H9 (cell line): ENCODE data around the gene SYMPK. TPM values are rescaled to one million over a fixed set of nuclear protein-coding genes. Genes with fewer than 3 reads are reported as not detected.

ENCODE experiments used
- DNase-seq: peaks from one replicate; pipeline ENCODE4 v3.0.0-alpha.2; 2017
- H2AFZ ChIP-seq: one replicate; pipeline ENCODE4 v1.6.1; 2013; ENCODE audit warnings: mild to moderate bottlenecking, low read length, control low read depth, moderate library complexity
- H2AK5ac ChIP-seq: 2 replicates; pipeline ENCODE4 v1.6.1; 2013; ENCODE audit warnings: low read length, control low read depth, mixed read lengths; ENCODE audit not compliant: insufficient read length
- H2BK120ac ChIP-seq: one replicate; pipeline ENCODE4 v1.6.1; 2013; ENCODE audit warnings: low read depth, mild to moderate bottlenecking, low read length, control low read depth, inconsistent platforms; ENCODE audit not compliant: poor library complexity, severe bottlenecking
- H2BK12ac ChIP-seq: 2 replicates; pipeline ENCODE4 v1.6.1; 2013; ENCODE audit warnings: low read length, control low read depth, mixed read lengths, low read depth; ENCODE audit not compliant: insufficient read length
- H2BK15ac ChIP-seq: 2 replicates; pipeline ENCODE4 v1.6.1; 2013; ENCODE audit warnings: low read depth, low read length, control low read depth
- H2BK20ac ChIP-seq: one replicate; pipeline ENCODE4 v1.6.1; 2013; ENCODE audit warnings: low read depth, mild to moderate bottlenecking, low read length, control low read depth, inconsistent platforms; ENCODE audit not compliant: poor library complexity, severe bottlenecking
- H2BK5ac ChIP-seq: 2 replicates; pipeline ENCODE4 v1.6.1; 2013; ENCODE audit warnings: low read length, control low read depth, mixed read lengths; ENCODE audit not compliant: insufficient read length
- H3K14ac ChIP-seq: 2 replicates; pipeline ENCODE4 v1.6.1; 2013; ENCODE audit warnings: low read length, control low read depth; ENCODE audit not compliant: insufficient read depth
- H3K18ac ChIP-seq: 2 replicates; pipeline ENCODE4 v1.6.1; 2013; ENCODE audit warnings: low read depth, mild to moderate bottlenecking, mixed read lengths, low read length, control low read depth; ENCODE audit not compliant: insufficient read length
- H3K23ac ChIP-seq: 2 replicates; pipeline ENCODE4 v1.6.1; 2013; ENCODE audit warnings: low read length, control low read depth, mixed read lengths, low read depth; ENCODE audit not compliant: insufficient read length
- H3K23me2 ChIP-seq: 2 replicates; pipeline ENCODE4 v1.6.1; 2013; ENCODE audit warnings: low read depth, mild to moderate bottlenecking, mixed read lengths, low read length, control low read depth; ENCODE audit not compliant: insufficient read length, poor library complexity, severe bottlenecking
- H3K27ac ChIP-seq: 2 replicates; pipeline ENCODE4 v1.5.1; 2013; ENCODE audit warnings: low read length, control low read depth, mixed read lengths, low read depth; ENCODE audit not compliant: insufficient read length
- H3K27me3 ChIP-seq: 2 replicates; pipeline ENCODE4 v1.6.1; 2013; ENCODE audit warnings: low read length, control low read depth, inconsistent platforms; ENCODE audit not compliant: insufficient read depth
- H3K4ac ChIP-seq: 2 replicates; pipeline ENCODE4 v1.6.1; 2013; ENCODE audit warnings: low read depth, mild to moderate bottlenecking, control low read depth, inconsistent platforms, low read length, moderate library complexity
- H3K4me1 ChIP-seq: 2 replicates; pipeline ENCODE4 v1.6.1; 2013; ENCODE audit warnings: low read length, control low read depth, inconsistent platforms; ENCODE audit not compliant: insufficient read depth
- H3K4me2 ChIP-seq: 2 replicates; pipeline ENCODE4 v1.6.1; 2013; ENCODE audit warnings: low read length, control low read depth, mixed read lengths; ENCODE audit not compliant: insufficient read length, insufficient read depth
- H3K56ac ChIP-seq: 2 replicates; pipeline ENCODE4 v1.6.1; 2013; ENCODE audit warnings: low read depth, mild to moderate bottlenecking, mixed read lengths, low read length, control low read depth; ENCODE audit not compliant: insufficient read length
- H3K79me1 ChIP-seq: 2 replicates; pipeline ENCODE4 v1.6.1; 2013; ENCODE audit warnings: low read depth, mild to moderate bottlenecking, moderate library complexity, low read length, control low read depth, inconsistent platforms; ENCODE audit not compliant: insufficient read depth, poor library complexity, severe bottlenecking
- H3K79me2 ChIP-seq: 2 replicates; pipeline ENCODE4 v1.6.1; 2013; ENCODE audit warnings: low read length, control low read depth, inconsistent platforms; ENCODE audit not compliant: insufficient read depth
- H3K9ac ChIP-seq: 2 replicates; pipeline ENCODE4 v1.6.1; 2013; ENCODE audit warnings: low read length, control low read depth, mixed read lengths; ENCODE audit not compliant: insufficient read length; ENCODE audit errors: extremely low read depth
- H3K9me3 ChIP-seq: one replicate; pipeline ENCODE4 v1.6.1; 2013; ENCODE audit warnings: low read depth, low read length, inconsistent platforms; ENCODE audit not compliant: control insufficient read depth
- H3T11ph ChIP-seq: one replicate; pipeline ENCODE4 v1.6.1; 2013; ENCODE audit warnings: mild to moderate bottlenecking, low read length, control low read depth, inconsistent platforms
- H4K20me1 ChIP-seq: one replicate; pipeline ENCODE4 v1.6.1; 2013; ENCODE audit not compliant: control insufficient read depth, insufficient read length, insufficient read depth
- H4K5ac ChIP-seq: 2 replicates; pipeline ENCODE4 v1.6.1; 2013; ENCODE audit warnings: low read depth, mild to moderate bottlenecking, mixed read lengths, low read length, control low read depth; ENCODE audit not compliant: insufficient read length
- H4K8ac ChIP-seq: replicated peaks from 2 replicates; pipeline ENCODE4 v1.6.1; 2013; ENCODE audit warnings: low read length, control low read depth, mixed read lengths, low read depth; ENCODE audit not compliant: insufficient read length
- H4K91ac ChIP-seq: 2 replicates; pipeline ENCODE4 v1.6.1; 2013; ENCODE audit warnings: low read depth, mild to moderate bottlenecking, moderate library complexity, mixed read lengths, low read length, control low read depth; ENCODE audit not compliant: insufficient read length
- H3K27ac Mint-ChIP-seq, 3 experiments: 2 replicates in 2 of 3; 3 replicates in 1 of 3; pipeline ENCODE4 v1.8.0; 2020 to 2021; ENCODE audit warnings: mixed read lengths in 3 of 3, mild to moderate bottlenecking in 1 of 3, moderate library complexity in 1 of 3
- H3K27me3 Mint-ChIP-seq: 2 replicates; pipeline ENCODE4 v1.8.0; 2021; ENCODE audit warnings: low read depth, mild to moderate bottlenecking, moderate library complexity, mixed read lengths
- H3K36me3 Mint-ChIP-seq, 3 experiments: 2 replicates in 2 of 3; 3 replicates in 1 of 3; pipeline ENCODE4 v1.8.0; 2020 to 2021; ENCODE audit warnings: low read depth in 3 of 3, mixed read lengths in 3 of 3; ENCODE audit not compliant: insufficient read depth in 1 of 3
- H3K4me1 Mint-ChIP-seq, 2 experiments: 2 replicates each; pipeline ENCODE4 v1.8.0; 2020; ENCODE audit warnings: mixed read lengths in 2 of 2
- H3K4me3 Mint-ChIP-seq, 2 experiments: 2 replicates in 1 of 2; 3 replicates in 1 of 2; pipeline ENCODE4 v1.8.0; 2020 to 2021; ENCODE audit warnings: mild to moderate bottlenecking in 2 of 2, mixed read lengths in 2 of 2, moderate library complexity in 1 of 2
- H3K9me3 Mint-ChIP-seq, 2 experiments: 2 replicates in 1 of 2; 3 replicates in 1 of 2; pipeline ENCODE4 v1.8.0; 2020; ENCODE audit warnings: mild to moderate bottlenecking in 2 of 2, mixed read lengths in 2 of 2, moderate library complexity in 1 of 2
- CTCF ChIP-seq: fragments of 200-600 bp; sonication (generic); conservative IDR thresholded peaks from 3 replicates; pipeline ENCODE4 v1.8.0; 2021; ENCODE audit warnings: antibody characterized with exemption, mild to moderate bottlenecking
- WGBS: extraction: QIAGEN DNeasy Blood & Tissue Kit; methylation state at CpG from one replicate; pipeline ENCODE4 v1.1.7; 2013; ENCODE audit warnings: missing lambda C conversion rate, low lambda C conversion rate, mixed read lengths; ENCODE audit not compliant: insufficient read length; ENCODE audit errors: extremely low coverage; 5-methylcytosine and 5-hydroxymethylcytosine counted together
- total RNA-seq: library from RNA; stranded (reverse); gene quantifications from 2 replicates; pipeline ENCODE4 v1.2.1, GENCODE V29; 2021

Gene SYMPK
- total RNA-seq, 1 experiment from 2014 or later: 104 TPM

GRCh38 chr19:45821103-45821521 lies 41.8 kb downstream of the SYMPK start:
- no peak overlapping the region for H3K56ac ChIP-seq
- no peak for DNase-seq
- Mint-ChIP-seq H3K4me3 (no peak overlapping the region), H3K36me3 (peaks cover 29 to 68% (median 65%) of the 10 kb centered on the region in 3 experiments), H3K4me1 (peaks cover 18 to 29% of the 10 kb centered on the region in 2 experiments), H3K27ac (peak overlapping the region in 2 of 3 experiments; percentile 52 to 59; a peak in 3 of 7 replicates), H3K27me3 (no peaks in the 10 kb centered on the region), H3K9me3 (no peaks in the 10 kb centered on the region)
- no peak overlapping the region for H3K4ac ChIP-seq
- no peak overlapping the region for H3K18ac ChIP-seq
- H3K9ac ChIP-seq: no peak overlapping the region
- no peak for TF ChIP-seq CTCF
- H3K23me2 ChIP-seq: peaks cover 4% of the 10 kb centered on the region
- H4K91ac ChIP-seq: no peak overlapping the region
- H3K79me1 ChIP-seq: no peaks in the 10 kb centered on the region
- no peak overlapping the region for H3K27ac ChIP-seq
- H4K5ac ChIP-seq: no peak overlapping the region
- no peak overlapping the region for H2BK5ac ChIP-seq
- H2BK15ac ChIP-seq: no peak overlapping the region
- no peak overlapping the region for H3K14ac ChIP-seq
- H2BK12ac ChIP-seq: no peak overlapping the region
- H3T11ph ChIP-seq: no peak overlapping the region
- H3K9me3 ChIP-seq: no peaks in the 10 kb centered on the region
- WGBS: no CpG with 5 or more reads among the region's 8 CpGs
- H2AK5ac ChIP-seq: no peak overlapping the region
- no peak overlapping the region for H3K4me2 ChIP-seq
- H3K27me3 ChIP-seq: no peaks in the 10 kb centered on the region
- no peak overlapping the region for H2AFZ ChIP-seq
- H3K23ac ChIP-seq: no peak overlapping the region
- no peak overlapping the region for H4K8ac ChIP-seq
- no peak overlapping the region for H2BK20ac ChIP-seq
- H3K79me2 ChIP-seq: no peaks in the 10 kb centered on the region
- H4K20me1 ChIP-seq: no peaks in the 10 kb centered on the region
- H2BK120ac ChIP-seq: no peak overlapping the region
- H3K4me1 ChIP-seq: 0 out of 2 replicates have a peak, but pooled peaks cover 1% of the 10 kb centered on the region
